PC-9 (cell line): Measurements from ENCODE around the gene ZNG1F.
"Not testable (repeated sequence)": the region's sequence is repeated elsewhere in the genome, so short reads cannot be mapped to it uniquely, and the experiment has no call there.

Experiments
- CTCF ChIP-seq: fragments of 200-600 bp; sonication (generic); conservative IDR thresholded peaks from 2 replicates; pipeline ENCODE4 v1.6.1; 2017; ENCODE audit warnings: mixed run types, antibody characterized with exemption, mild to moderate bottlenecking, moderate library complexity
- EZH2 ChIP-seq: fragments of 200-600 bp; sonication (generic); IDR thresholded peaks from 2 replicates; pipeline ENCODE4 v1.8.0; 2017; ENCODE audit warnings: antibody characterized with exemption, low read depth

- TF ChIP-seq EZH2, CTCF: not testable (repeated sequence)
Observed at GRCh38 chr9:41234221-41234620, 45.1 kb upstream of the ZNG1F start.
